GM18868 (cell line): ENCODE data around the gene KCNJ2.

ENCODE experiments used
- ATAC-seq: cut with Tn5 transposase; IDR thresholded peaks from one replicate; pipeline ENCODE4 v1.9.1; 2021; ENCODE audit warnings: mild to moderate bottlenecking, moderate library complexity; ENCODE audit not compliant: unreplicated experiment

Gene KCNJ2

GRCh38 chr17:70202840-70203239, 33.5 kb downstream of the KCNJ2 start:
- no peak for ATAC-seq

- no peak for ATAC-seq
Measured at GRCh38 chr17:70204431-70204830, 35.1 kb downstream of the KCNJ2 start.

- ATAC-seq, result no peak
Measured at GRCh38 chr17:70205401-70205800, 36.1 kb downstream of the KCNJ2 start.

- no peak for ATAC-seq
Measured at GRCh38 chr17:70206361-70207010, 37.2 kb downstream of the KCNJ2 start.

GRCh38 chr17:70207184-70207583, 37.9 kb downstream of the KCNJ2 start:
- no peak for ATAC-seq

GRCh38 chr17:70208080-70208794, 38.9 kb downstream of the KCNJ2 start:
- ATAC-seq, result no peak

- ATAC-seq, result no peak
Measured at GRCh38 chr17:70208825-70209555, 39.7 kb downstream of the KCNJ2 start.

- ATAC-seq, result no peak
Measured at GRCh38 chr17:70215656-70216055, 46.3 kb downstream of the KCNJ2 start.

- ATAC-seq, result no peak
Measured at GRCh38 chr17:70217571-70217970, 48.2 kb downstream of the KCNJ2 start.

GRCh38 chr17:70225276-70225675, 55.9 kb downstream of the KCNJ2 start:
- no peak for ATAC-seq
